Measurements from ENCODE around the gene RFT1.

GRCh38 chr3:53151870-53152660 is 21.8 kb upstream of the RFT1 start:
- TF ChIP-seq CTCF (conservative IDR thresholded peaks at IDR 0.05 in 1 of 2, IDR thresholded peaks at IDR 0.05 in 1 of 2; ENCODE audit: extremely low read depth in 1 of 2, insufficient read depth in 1 of 2, low read depth in 1 of 2, low read length in 2 of 2), result no peak
- no peak for TF ChIP-seq EZH2 (IDR thresholded peaks at IDR 0.05; ENCODE audit: borderline replicate concordance, low read length)

Data from mammary epithelial cell (primary cell).